Right lobe of liver (tissue), 6 donors: Measurements from ENCODE around the gene LCP2. TPM values are rescaled to one million over a fixed set of nuclear protein-coding genes. Genes with fewer than 3 reads are reported as not detected.
A peak's percentile ranks its signal among the peaks of the same experiment; 100 is the strongest.

Source experiments
- ATAC-seq, 4 donors: fragments of 200-7000 bp; cut with Tn5 transposase; one replicate each; pipeline ENCODE4 v1.9.1; 2020; ENCODE audit warnings: mild to moderate bottlenecking in 4 of 4, moderate library complexity in 4 of 4
- DNase-seq, 3 donors: peaks; one replicate each; pipeline ENCODE4 v3.0.0-alpha.2; 2020
- H3K27ac ChIP-seq, 3 donors: fragments of 200-600 bp; one replicate each; pipeline ENCODE4 v1.8.0; 2022
- H3K27me3 ChIP-seq, 2 donors: fragments of 200-600 bp; one replicate each; pipeline ENCODE4 v1.8.0; 2022
- H3K36me3 ChIP-seq, 4 donors: fragments of 200-600 bp; sonication (generic) in 1 of 4; one replicate each; pipeline versions ENCODE4 v1.5.1 to v1.8.0; 2017 to 2022; ENCODE audit warnings: control low read depth in 1 of 4
- H3K4me1 ChIP-seq, 4 donors: fragments of 200-600 bp; sonication (generic) in 1 of 4; one replicate each; pipeline versions ENCODE4 v1.5.1 to v1.8.0; 2017 to 2022; ENCODE audit warnings: control low read depth in 1 of 4
- H3K4me3 ChIP-seq, 3 donors: fragments of 200-600 bp; one replicate each; pipeline ENCODE4 v1.8.0; 2022
- H3K9me3 ChIP-seq, 4 donors: fragments of 200-600 bp; sonication (generic) in 1 of 4; one replicate each; pipeline versions ENCODE4 v1.5.1 to v1.8.0; 2017 to 2022; ENCODE audit warnings: control low read depth in 1 of 4
- POLR2A ChIP-seq: fragments of 450-650 bp; IDR thresholded peaks from one replicate; pipeline ENCODE4 v1.6.1; 2017; ENCODE audit warnings: antibody characterized with exemption, mild to moderate bottlenecking
- WGBS: methylation state at CpG from one replicate; pipeline ENCODE4 v1.1.6; 2018; ENCODE audit warnings: low coverage, low lambda C conversion rate; ENCODE audit not compliant: insufficient coverage; ENCODE audit errors: missing lambda C conversion rate; 5-methylcytosine and 5-hydroxymethylcytosine counted together
- intact Hi-C, 2 donors: fragments of 100-400 bp; cut with DNase I; formaldehyde crosslinking; loops; one replicate each; pipeline versions ENCODE4 v1.11.2 to v1.14.1; 2022
- total RNA-seq, 6 experiments: library from RNA; depleted of rRNA in 2 of 6; stranded (reverse); fragments of >200 nt in 2 of 6; fragmentation: NEBNext Ultra II Directional in 3 of 6; extraction: Animal tissue kit (Norgen Biotek cat#: 25700) in 3 of 6; gene quantifications; one replicate each; pipeline versions ENCODE4 v1.1.0 to v1.2.4, GENCODE V29; 2016 to 2023
- TF ChIP-seq, protein P1 (sequence below), 4 donors: fragments of 200-600 bp in 3 of 4; fragments of 450-650 bp in 1 of 4; IDR thresholded peaks; one replicate each; pipeline versions ENCODE4 v1.5.1 to v1.8.0; 2016 to 2022; ENCODE audit warnings: antibody characterized with exemption in 4 of 4, mild to moderate bottlenecking in 2 of 4
- donor health status: DM: no; HTN: yes; CAD: no.
- donor health status: DM: no; HTN: no; CAD: no.
- donor health status: DM: no; HTN: no; CAD: no.
- donor health status: DM: no; HTN: yes; CAD: no.
- donor health status: DM: no; HTN: yes; CAD: no.

The LCP2 gene
- total RNA-seq, 6 experiments from 2014 or later, result 4.4 to 20.5 (median 10.1) TPM

DNA sequence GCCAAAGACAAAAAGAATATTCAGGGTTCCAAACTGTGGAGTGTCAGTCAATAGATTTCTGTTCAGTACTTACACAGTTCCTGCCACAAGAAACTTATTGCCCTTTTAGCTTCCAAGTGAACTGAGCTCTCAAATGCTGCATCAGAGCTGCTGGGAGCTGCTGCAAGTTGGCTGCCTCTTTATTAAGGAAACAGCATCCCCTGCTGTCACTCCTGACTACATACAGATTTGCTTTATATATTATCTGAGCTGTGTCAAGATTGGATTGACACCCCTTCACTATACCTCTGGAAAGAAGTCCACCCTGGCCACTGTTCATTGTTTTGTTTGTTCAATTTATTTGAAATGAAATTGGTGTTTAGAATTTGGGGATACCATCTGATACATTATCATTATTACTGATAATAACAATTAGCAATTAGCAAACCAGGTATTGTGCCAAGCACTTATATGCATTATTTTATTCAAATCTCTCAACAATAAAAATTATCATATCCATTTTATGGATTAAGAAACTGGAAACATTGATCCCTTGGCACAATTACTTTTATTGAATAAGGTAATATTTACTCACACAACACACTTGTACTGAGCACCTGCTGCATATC, 81.2 kb downstream of the LCP2 start:
- intact Hi-C loops, result no loop called here
- DNase-seq (no peak), ATAC-seq (peak; percentile 49 to 81 (median 68))
- no peaks in the 10 kb centered on the region for H3K36me3 ChIP-seq
- no peaks in the 10 kb centered on the region for H3K4me1 ChIP-seq
- H3K27me3 ChIP-seq, result no peaks in the 10 kb centered on the region
- TF ChIP-seq POLR2A, result no peak
- TF ChIP-seq, protein P1, sequence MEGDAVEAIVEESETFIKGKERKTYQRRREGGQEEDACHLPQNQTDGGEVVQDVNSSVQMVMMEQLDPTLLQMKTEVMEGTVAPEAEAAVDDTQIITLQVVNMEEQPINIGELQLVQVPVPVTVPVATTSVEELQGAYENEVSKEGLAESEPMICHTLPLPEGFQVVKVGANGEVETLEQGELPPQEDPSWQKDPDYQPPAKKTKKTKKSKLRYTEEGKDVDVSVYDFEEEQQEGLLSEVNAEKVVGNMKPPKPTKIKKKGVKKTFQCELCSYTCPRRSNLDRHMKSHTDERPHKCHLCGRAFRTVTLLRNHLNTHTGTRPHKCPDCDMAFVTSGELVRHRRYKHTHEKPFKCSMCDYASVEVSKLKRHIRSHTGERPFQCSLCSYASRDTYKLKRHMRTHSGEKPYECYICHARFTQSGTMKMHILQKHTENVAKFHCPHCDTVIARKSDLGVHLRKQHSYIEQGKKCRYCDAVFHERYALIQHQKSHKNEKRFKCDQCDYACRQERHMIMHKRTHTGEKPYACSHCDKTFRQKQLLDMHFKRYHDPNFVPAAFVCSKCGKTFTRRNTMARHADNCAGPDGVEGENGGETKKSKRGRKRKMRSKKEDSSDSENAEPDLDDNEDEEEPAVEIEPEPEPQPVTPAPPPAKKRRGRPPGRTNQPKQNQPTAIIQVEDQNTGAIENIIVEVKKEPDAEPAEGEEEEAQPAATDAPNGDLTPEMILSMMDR (IDR thresholded peaks at IDR 0.05), result peak; percentile 34 to 55 (median 46)
- H3K4me3 ChIP-seq, result no peak overlapping the region
- no peak overlapping the region for H3K27ac ChIP-seq
- H3K9me3 ChIP-seq, result no peaks in the 10 kb centered on the region

DNA sequence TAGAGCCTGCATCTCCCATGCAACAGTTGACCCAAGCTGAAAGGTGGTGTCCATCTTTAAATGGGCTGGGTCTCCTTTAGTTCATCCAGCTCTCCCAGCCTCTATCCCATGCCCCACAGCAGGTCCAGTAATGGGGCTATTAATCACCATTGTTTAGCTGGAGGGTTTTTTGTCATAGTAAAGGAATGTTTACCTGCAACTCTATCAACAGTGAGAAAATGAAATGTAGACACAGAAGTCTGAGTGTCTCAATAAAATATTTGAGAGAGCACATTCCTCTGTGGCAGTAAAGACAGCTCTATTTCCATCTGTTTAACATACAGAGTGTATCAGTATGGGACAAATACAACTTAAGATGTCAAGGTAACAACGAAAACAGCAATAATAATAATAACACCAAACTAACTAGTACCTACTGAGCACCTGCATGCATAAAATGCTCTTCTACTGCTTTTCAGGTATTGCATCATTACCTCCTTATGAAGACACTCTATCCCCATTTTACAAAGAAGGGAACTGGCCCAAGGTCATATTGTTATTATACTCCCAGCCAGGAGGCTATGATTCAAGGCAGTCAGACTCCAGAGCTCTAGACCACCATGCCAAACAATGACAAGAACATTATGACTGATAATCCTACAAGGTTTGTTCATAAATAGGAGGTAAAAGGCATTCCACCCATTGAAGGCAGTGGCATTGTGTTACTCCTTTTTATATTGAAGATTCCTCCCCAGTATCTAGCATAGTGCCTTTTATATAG, 85.8 kb downstream of the LCP2 start:
- H3K4me1 ChIP-seq, result no peaks in the 10 kb centered on the region
- H3K27me3 ChIP-seq, result peaks cover 0 to 4% of the 10 kb centered on the region in 2 donors
- no peak for DNase-seq
- intact Hi-C loops, result no loop called here
- 45% methylated on average over 1 of the region's 1 CpG for WGBS
- no peaks in the 10 kb centered on the region for H3K36me3 ChIP-seq
- TF ChIP-seq, protein P1 (IDR thresholded peaks at IDR 0.05), result no peak
- no peak for TF ChIP-seq POLR2A
- no peak overlapping the region for H3K27ac ChIP-seq
- H3K4me3 ChIP-seq, result no peak overlapping the region
- no peaks in the 10 kb centered on the region for H3K9me3 ChIP-seq
- no peak for ATAC-seq

DNA sequence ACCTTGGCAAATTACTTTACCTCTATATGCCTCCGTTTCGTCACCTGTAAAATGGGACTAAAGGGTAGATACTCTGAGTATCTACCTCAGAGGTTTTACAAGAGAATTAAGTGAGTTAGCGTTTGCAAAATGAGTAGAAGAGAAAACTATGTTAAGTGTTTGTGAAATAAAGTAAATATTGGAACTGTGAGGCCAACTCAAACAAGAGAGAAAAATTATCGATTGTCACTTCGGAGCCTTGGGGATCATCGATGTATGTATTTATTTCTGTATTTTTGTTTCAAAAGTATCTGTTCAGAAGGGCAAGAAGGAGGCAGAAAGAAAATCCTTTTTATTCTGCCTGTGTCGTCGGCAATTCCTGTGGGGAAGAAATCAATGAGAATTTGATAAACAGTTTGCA, 90.6 kb downstream of the LCP2 start:
- peaks cover 0 to 4% of the 10 kb centered on the region in 2 donors for H3K27me3 ChIP-seq
- no peaks in the 10 kb centered on the region for H3K36me3 ChIP-seq
- H3K9me3 ChIP-seq, result no peaks in the 10 kb centered on the region
- H3K27ac ChIP-seq, result no peak overlapping the region
- no peak for TF ChIP-seq POLR2A
- TF ChIP-seq, protein P1 (IDR thresholded peaks at IDR 0.05), result no peak
- H3K4me3 ChIP-seq, result no peak overlapping the region
- intact Hi-C loops, result no loop called here
- ATAC-seq (peak in 2 of 4 donors; percentile 32 to 34), DNase-seq (no peak)
- H3K4me1 ChIP-seq, result no peaks in the 10 kb centered on the region
- WGBS, result 39% methylated on average over 8 of the region's 8 CpGs

DNA sequence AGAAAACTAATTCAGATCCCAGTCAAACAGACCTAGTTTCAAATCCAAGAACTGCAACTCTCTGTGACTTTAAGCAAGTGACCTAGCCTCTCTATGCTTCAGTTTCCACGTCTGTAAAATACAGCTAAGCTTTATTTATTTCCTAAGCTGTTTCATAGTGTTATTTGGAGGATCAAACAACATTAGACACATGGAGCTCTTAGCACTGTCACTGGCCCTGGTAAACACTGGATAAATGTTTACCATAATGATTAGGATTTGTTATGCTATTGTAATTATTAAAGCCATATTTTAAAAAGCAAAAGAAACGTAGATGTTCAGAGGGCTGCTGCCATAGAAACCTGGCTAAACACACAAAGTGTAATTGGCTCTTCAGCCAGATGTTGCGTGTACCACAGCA, 91.4 kb downstream of the LCP2 start:
- DNase-seq (no peak), ATAC-seq (no peak)
- H3K27me3 ChIP-seq, result peaks cover 0 to 4% of the 10 kb centered on the region in 2 donors
- H3K4me1 ChIP-seq, result no peaks in the 10 kb centered on the region
- WGBS, result 43% methylated on average over 3 of the region's 3 CpGs
- no peaks in the 10 kb centered on the region for H3K36me3 ChIP-seq
- TF ChIP-seq POLR2A, result no peak
- TF ChIP-seq, protein P1 (IDR thresholded peaks at IDR 0.05), result no peak
- intact Hi-C loops, result no loop called here
- H3K9me3 ChIP-seq, result no peaks in the 10 kb centered on the region
- no peak overlapping the region for H3K27ac ChIP-seq
- H3K4me3 ChIP-seq, result no peak overlapping the region
